ENCODE measurements around the gene ACTR3C.

Gene ACTR3C

DNA sequence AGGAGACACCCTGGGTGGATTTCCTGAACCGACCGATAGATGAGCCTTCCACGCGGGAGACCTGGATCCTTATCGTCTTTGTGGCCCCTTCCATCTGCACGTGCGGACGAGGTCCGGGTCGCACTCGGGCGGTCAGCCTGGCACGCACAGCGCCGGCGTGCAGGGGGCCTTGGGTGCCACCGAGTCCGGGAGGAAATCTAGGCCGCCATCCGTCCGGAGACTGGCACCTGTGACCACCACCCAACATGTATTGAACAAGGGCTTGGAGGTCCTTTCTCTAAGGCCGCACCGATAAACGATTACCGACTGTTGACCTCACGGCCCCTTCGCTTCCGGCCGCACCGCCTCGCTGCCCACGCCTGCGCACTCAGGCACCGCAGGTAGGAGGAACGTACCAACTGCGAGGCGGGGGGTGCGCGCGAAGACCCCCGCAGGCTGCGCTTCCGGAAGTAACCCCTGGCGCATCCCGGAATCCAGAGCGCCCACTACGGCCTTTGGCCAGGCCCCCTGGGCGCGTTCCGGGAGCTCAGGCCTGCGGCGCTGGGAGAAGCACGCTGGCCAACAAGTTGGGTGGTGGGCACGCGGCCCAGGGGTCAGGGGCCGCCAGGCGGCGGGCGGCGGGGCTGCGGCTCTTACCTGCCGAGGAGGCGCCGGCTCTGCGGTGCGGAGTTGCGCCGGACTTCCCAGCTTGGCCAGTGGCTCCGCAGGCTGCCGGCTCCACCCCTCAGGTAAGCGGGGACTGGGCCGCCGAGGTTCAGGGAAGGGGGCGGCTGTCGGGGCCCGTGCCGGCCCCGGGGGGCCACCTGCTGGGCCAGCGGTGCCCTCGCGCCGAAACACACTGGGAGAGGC, at the start of gene ACTR3C, which contains the start of gene LRRC61:
Gene ACTR3C, minus strand, starts transcription at position 713 of the 849 bp plus-strand sequence. CDS start 28,249 bp downstream, outside the sequence.
Gene LRRC61, plus strand, starts transcription at position 523 of the 849 bp plus-strand sequence. CDS start 13,507 bp downstream, outside the sequence.
- ChIA-PET CTCF (no interaction called here), POLR2A (no interaction called here)
- DNase-seq (ENCODE audit: low read depth, low spot score), result no peak
- no peak for TF ChIP-seq CTCF (IDR thresholded peaks at IDR 0.05; ENCODE audit: insufficient read depth, low read length, missing control alignments)
- H3K4me3 ChIP-seq (ENCODE audit: low read depth, low read length), result no peak within 1 kb of the TSS

- H3K4me3 ChIP-seq (ENCODE audit: low read depth, low read length), result no peak overlapping the region
- ChIA-PET POLR2A (no interaction called here), CTCF (no interaction called here)
- DNase-seq (ENCODE audit: low read depth, low spot score), result no peak
- no peak for TF ChIP-seq CTCF (IDR thresholded peaks at IDR 0.05; ENCODE audit: insufficient read depth, low read length, missing control alignments)
These were observed 49.1 kb upstream of the ACTR3C start for GRCh38 chr7:150372271-150373048.

DNA sequence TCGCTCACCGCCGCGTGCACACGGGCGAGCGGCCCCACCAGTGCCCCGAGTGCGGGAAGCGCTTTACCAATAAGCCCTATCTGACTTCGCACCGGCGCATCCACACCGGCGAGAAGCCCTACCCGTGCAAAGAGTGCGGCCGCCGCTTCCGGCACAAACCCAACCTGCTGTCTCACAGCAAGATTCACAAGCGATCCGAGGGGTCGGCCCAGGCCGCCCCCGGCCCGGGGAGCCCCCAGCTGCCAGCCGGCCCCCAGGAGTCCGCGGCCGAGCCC, 48.6 kb upstream of the ACTR3C start:
- no peak for DNase-seq (ENCODE audit: low read depth, low spot score)
- POLR2A ChIA-PET, result no interaction called here
- CTCF ChIA-PET, result no interaction called here
- no peak for TF ChIP-seq CTCF (IDR thresholded peaks at IDR 0.05; ENCODE audit: insufficient read depth, low read length, missing control alignments)
- H3K4me3 ChIP-seq (ENCODE audit: low read depth, low read length), result no peak overlapping the region

- POLR2A ChIA-PET, result interaction anchor here (0.6 kb wide), 1 partner anchor 20 kb away, joined by 4 read pairs; no protein-coding TSS in a partner anchor
- H3K4me3 ChIP-seq (ENCODE audit: low read depth, low read length), result no peak overlapping the region
- TF ChIP-seq CTCF (IDR thresholded peaks at IDR 0.05; ENCODE audit: insufficient read depth, low read length, missing control alignments), result no peak
- DNase-seq (ENCODE audit: low read depth, low spot score), result no peak
- CTCF ChIA-PET, result interaction anchor here (0.8 to 3.4 kb wide), 4 partner anchors 16 to 48 kb away, joined by 3 to 28 read pairs (median 4); a partner anchor contains a TSS
These were observed 48.0 kb upstream of the ACTR3C start for GRCh38 chr7:150371131-150371995.

DNA sequence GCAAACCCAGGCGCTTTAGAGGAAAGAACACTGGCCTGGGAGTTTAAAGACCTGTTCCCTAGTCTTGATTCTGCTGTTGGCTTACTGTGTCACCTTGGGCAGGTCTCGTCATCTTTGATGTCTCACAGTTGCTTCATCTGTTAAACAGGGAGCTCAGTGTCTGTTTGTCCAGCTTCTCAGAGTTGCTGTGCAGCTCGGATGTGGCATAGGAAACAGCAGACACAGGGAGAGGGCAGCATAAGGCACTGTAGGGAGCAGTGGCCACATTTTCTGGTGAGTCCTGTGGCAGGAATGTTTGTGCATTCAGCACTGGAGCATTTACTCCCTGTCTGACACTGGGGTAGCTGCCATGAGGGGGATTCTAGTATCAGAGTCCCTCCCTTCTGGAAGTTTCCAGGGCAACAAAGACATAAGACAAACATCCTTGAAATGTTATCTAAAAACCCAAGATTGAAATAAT, 47.3 kb upstream of the ACTR3C start:
- H3K4me3 ChIP-seq (ENCODE audit: low read depth, low read length), result peak overlapping the region; percentile 89
- no peak for DNase-seq (ENCODE audit: low read depth, low spot score)
- POLR2A ChIA-PET, result interaction anchor here (0.6 kb wide), 1 partner anchor 21 kb away, joined by 4 read pairs; no protein-coding TSS in a partner anchor
- no peak for TF ChIP-seq CTCF (IDR thresholded peaks at IDR 0.05; ENCODE audit: insufficient read depth, low read length, missing control alignments)
- CTCF ChIA-PET, result interaction anchor here (0.8 to 3.4 kb wide), 4 partner anchors 15 to 48 kb away, joined by 3 to 28 read pairs (median 4); a partner anchor contains a TSS
